H1 (cell line): Measurements from ENCODE around the gene WRAP53.

ENCODE experiments used
- CREB1 ChIP-seq: IDR thresholded peaks from 2 replicates; pipeline ENCODE4 v1.6.1; 2012; ENCODE audit warnings: inconsistent platforms
- EGR1 ChIP-seq: IDR thresholded peaks from 2 replicates; pipeline ENCODE4 v1.6.1; 2011; ENCODE audit warnings: low read depth, low read length, borderline replicate concordance
- EZH2 ChIP-seq: fragments of 200-600 bp; sonication (generic); IDR thresholded peaks from 2 replicates; pipeline ENCODE4 v1.7.1; 2012; ENCODE audit warnings: low read depth, mild to moderate bottlenecking, moderate library complexity, low read length, inconsistent platforms; ENCODE audit not compliant: severe bottlenecking
- JUN ChIP-seq: IDR thresholded peaks from 2 replicates; pipeline ENCODE4 v1.6.1; 2011; ENCODE audit warnings: low read depth, mild to moderate bottlenecking, improper control_type of control experiment, low read length
- PHF8 ChIP-seq: fragments of 200-600 bp; sonication (generic); conservative IDR thresholded peaks from 2 replicates; pipeline ENCODE4 v1.7.1; 2012; ENCODE audit warnings: low read depth, mild to moderate bottlenecking, inconsistent platforms, low read length, moderate library complexity
- SIN3A ChIP-seq, 2 experiments: IDR thresholded peaks in 1 of 2; conservative IDR thresholded peaks in 1 of 2; 2 replicates each; pipeline ENCODE4 v1.6.1; 2011 to 2012; ENCODE audit warnings: low read length in 2 of 2, improper control_type of control experiment in 1 of 2, low read depth in 1 of 2, mild to moderate bottlenecking in 1 of 2
- SIRT6 ChIP-seq: IDR thresholded peaks from one replicate; pipeline ENCODE4 v1.7.1; 2012; ENCODE audit warnings: low read length, inconsistent platforms
- SRF ChIP-seq: IDR thresholded peaks from 2 replicates; pipeline ENCODE4 v1.6.1; 2011; ENCODE audit warnings: mild to moderate bottlenecking, low read depth, low read length, moderate library complexity
- SUZ12 ChIP-seq: fragments of 200-600 bp; sonication (generic); IDR thresholded peaks from 2 replicates; pipeline ENCODE4 v1.6.1; 2012; ENCODE audit warnings: mild to moderate bottlenecking, inconsistent platforms, low read length, moderate library complexity, mixed read lengths
- YY1 ChIP-seq: IDR thresholded peaks from 2 replicates; pipeline ENCODE4 v1.6.1; 2011; ENCODE audit warnings: low read depth, mild to moderate bottlenecking, low read length
- TF ChIP-seq, protein P1 (sequence below), 3 experiments: IDR thresholded peaks; 1 replicate in 2 of 3; 2 replicates in 1 of 3; pipeline versions ENCODE4 v1.5.1 to v1.6.1; 2011; ENCODE audit warnings: low read length in 3 of 3, mild to moderate bottlenecking in 3 of 3, inconsistent platforms in 2 of 3, low read depth in 1 of 3, moderate library complexity in 1 of 3; ENCODE audit not compliant: insufficient read depth in 1 of 3; ENCODE audit errors: control extremely low read depth in 1 of 3

DNA sequence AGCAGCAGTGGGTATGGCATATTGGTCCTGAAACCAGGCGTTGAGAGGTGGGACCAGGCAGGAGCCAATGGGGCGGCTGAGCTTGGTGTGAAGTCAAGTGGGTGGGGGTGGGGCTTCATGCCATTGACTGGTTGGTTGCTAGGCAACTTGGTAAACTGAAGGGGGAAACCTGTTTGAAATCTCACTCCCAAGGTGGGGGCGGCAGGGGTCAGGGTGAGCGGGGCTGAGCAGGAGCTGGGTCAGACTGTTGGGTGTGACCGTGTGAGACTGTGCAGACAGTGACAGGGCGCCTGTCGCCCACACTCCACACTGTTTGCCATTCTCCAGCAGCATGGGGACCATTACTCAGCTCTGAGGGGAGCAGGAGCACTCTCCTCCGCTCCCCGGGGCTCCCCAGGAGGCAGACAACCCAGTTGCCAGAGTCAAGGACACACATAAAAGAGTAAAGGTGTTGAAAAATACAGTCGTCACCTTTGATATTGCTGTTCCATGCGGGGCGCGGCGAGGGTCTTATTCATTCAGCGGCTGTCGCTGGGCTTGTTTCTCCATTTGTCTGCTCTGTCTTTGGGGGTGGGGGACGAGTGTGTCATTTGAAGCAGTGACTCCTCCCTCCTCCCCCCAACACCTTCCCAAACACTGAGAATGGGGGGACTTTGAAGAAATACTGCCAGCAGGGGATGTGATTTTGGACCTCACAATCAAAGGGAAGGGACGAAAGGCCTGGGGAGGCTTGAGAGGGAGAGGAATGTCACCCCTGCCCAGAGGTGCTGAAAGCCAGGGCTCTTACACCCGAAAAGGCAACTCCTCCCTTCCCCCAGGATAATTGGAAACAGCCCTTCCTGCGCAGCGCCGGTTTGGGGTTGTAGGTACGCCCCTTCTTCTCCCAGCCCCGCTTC is 15.6 kb downstream of the WRAP53 start:
- no peak for TF ChIP-seq JUN
- TF ChIP-seq, protein P1, sequence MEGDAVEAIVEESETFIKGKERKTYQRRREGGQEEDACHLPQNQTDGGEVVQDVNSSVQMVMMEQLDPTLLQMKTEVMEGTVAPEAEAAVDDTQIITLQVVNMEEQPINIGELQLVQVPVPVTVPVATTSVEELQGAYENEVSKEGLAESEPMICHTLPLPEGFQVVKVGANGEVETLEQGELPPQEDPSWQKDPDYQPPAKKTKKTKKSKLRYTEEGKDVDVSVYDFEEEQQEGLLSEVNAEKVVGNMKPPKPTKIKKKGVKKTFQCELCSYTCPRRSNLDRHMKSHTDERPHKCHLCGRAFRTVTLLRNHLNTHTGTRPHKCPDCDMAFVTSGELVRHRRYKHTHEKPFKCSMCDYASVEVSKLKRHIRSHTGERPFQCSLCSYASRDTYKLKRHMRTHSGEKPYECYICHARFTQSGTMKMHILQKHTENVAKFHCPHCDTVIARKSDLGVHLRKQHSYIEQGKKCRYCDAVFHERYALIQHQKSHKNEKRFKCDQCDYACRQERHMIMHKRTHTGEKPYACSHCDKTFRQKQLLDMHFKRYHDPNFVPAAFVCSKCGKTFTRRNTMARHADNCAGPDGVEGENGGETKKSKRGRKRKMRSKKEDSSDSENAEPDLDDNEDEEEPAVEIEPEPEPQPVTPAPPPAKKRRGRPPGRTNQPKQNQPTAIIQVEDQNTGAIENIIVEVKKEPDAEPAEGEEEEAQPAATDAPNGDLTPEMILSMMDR (IDR thresholded peaks at IDR 0.05; ENCODE audit: control extremely low read depth in 1 of 3, insufficient read depth in 1 of 3, low read depth in 1 of 3, low read length in 3 of 3), result no peak
- no peak for TF ChIP-seq EGR1
- TF ChIP-seq EZH2, result no peak
- no peak for TF ChIP-seq SIRT6
- no peak for TF ChIP-seq SRF
- TF ChIP-seq PHF8, result no peak
- TF ChIP-seq SIN3A (conservative IDR thresholded peaks at IDR 0.05 in 1 of 2, IDR thresholded peaks at IDR 0.05 in 1 of 2; ENCODE audit: low read depth in 1 of 2, low read length in 2 of 2), result peak; percentile 73 to 83; a peak in 2 of 4 replicates
- no peak for TF ChIP-seq SUZ12
- no peak for TF ChIP-seq YY1
- no peak; the same call in 1 of the 2 replicates for TF ChIP-seq CREB1
